Neural cell (in vitro differentiated cells): ENCODE data around the gene CENPW. TPM values are rescaled to one million over a fixed set of nuclear protein-coding genes. Genes with fewer than 3 reads are reported as not detected.

ENCODE experiments used
- H2AFZ ChIP-seq: fragments of 200-600, 300-800 bp; sonication (generic), shearing (Covaris generic); 2 replicates; pipeline ENCODE4 v1.6.0; 2014; ENCODE audit warnings: low read depth, mild to moderate bottlenecking, antibody characterized with exemption, low read length, moderate library complexity
- H3F3A ChIP-seq: fragments of 200-600 bp; shearing (Covaris generic); 2 replicates; pipeline ENCODE4 v1.6.1; 2016; ENCODE audit warnings: mild to moderate bottlenecking, moderate library complexity, mixed read lengths, antibody characterized with exemption, low read length; ENCODE audit not compliant: insufficient read depth, poor library complexity, severe bottlenecking
- H3K27ac ChIP-seq: fragments of 200-600, 300-800 bp; sonication (generic), shearing (Covaris generic); 2 replicates; pipeline ENCODE4 v1.5.1; 2014; ENCODE audit warnings: mild to moderate bottlenecking, low read length, moderate library complexity
- H3K27me3 ChIP-seq: fragments of 300-800, 200-600 bp; sonication (generic), shearing (Covaris generic); 2 replicates; pipeline ENCODE4 v1.6.0; 2014; ENCODE audit warnings: mild to moderate bottlenecking, low read depth, low read length, moderate library complexity; ENCODE audit not compliant: insufficient read depth
- H3K36me3 ChIP-seq: fragments of 300-800, 200-600 bp; sonication (generic), shearing (Covaris generic); 2 replicates; pipeline ENCODE4 v1.5.1; 2014; ENCODE audit warnings: mild to moderate bottlenecking, antibody characterized with exemption, low read length, moderate library complexity; ENCODE audit not compliant: insufficient read depth
- H3K4me2 ChIP-seq: fragments of 300-800, 200-600 bp; sonication (generic), shearing (Covaris generic); 2 replicates; pipeline ENCODE4 v1.6.0; 2014; ENCODE audit warnings: mild to moderate bottlenecking, low read length
- H3K4me3 ChIP-seq: fragments of 300-800, 200-600 bp; sonication (generic), shearing (Covaris generic); 2 replicates; pipeline ENCODE4 v1.5.1; 2014; ENCODE audit warnings: mild to moderate bottlenecking, low read length, moderate library complexity
- H3K79me2 ChIP-seq: fragments of 200-600 bp; shearing (Covaris generic); replicated peaks from 2 replicates; pipeline ENCODE4 v1.6.0; 2014; ENCODE audit warnings: mild to moderate bottlenecking, low read length, moderate library complexity; ENCODE audit not compliant: insufficient read depth
- H3K9ac ChIP-seq: fragments of 300-800, 200-600 bp; sonication (generic), shearing (Covaris generic); 2 replicates; pipeline ENCODE4 v1.6.1; 2016; ENCODE audit warnings: mild to moderate bottlenecking, low read length, mixed read lengths
- H3K9me2 ChIP-seq: fragments of 200-600 bp; shearing (Covaris generic); 2 replicates; pipeline ENCODE4 v1.6.1; 2016; ENCODE audit warnings: mild to moderate bottlenecking, low read length, mixed read lengths; ENCODE audit not compliant: insufficient read depth
- H3K9me3 ChIP-seq: fragments of 200-600, 300-800 bp; sonication (generic), shearing (Covaris generic); 2 replicates; pipeline ENCODE4 v1.6.1; 2016; ENCODE audit warnings: mild to moderate bottlenecking, mixed run types, low read length, moderate library complexity, mixed read lengths
- H4K20me1 ChIP-seq: fragments of 200-600 bp; shearing (Covaris generic); 2 replicates; pipeline ENCODE4 v1.6.1; 2016; ENCODE audit warnings: mild to moderate bottlenecking, mixed run types; ENCODE audit not compliant: insufficient read depth
- CTCF ChIP-seq: fragments of 450-650 bp; IDR thresholded peaks from 2 replicates; pipeline ENCODE4 v1.5.1; 2014; ENCODE audit warnings: antibody characterized with exemption, mild to moderate bottlenecking, moderate library complexity; ENCODE audit not compliant: poor library complexity, severe bottlenecking
- EP300 ChIP-seq: fragments of 450-650 bp; conservative IDR thresholded peaks from 2 replicates; pipeline ENCODE4 v1.6.1; 2014; ENCODE audit warnings: antibody characterized with exemption, mild to moderate bottlenecking, moderate library complexity; ENCODE audit not compliant: poor library complexity, severe bottlenecking
- EZH2 ChIP-seq: fragments of 200-600, 300-800 bp; shearing (Covaris generic), sonication (generic); IDR thresholded peaks from 2 replicates; pipeline ENCODE4 v1.6.1; 2014; ENCODE audit warnings: antibody characterized with exemption, low read length, borderline replicate concordance, mild to moderate bottlenecking; ENCODE audit not compliant: insufficient read depth, poor library complexity, severe bottlenecking
- MXI1 ChIP-seq: fragments of 450-650 bp; conservative IDR thresholded peaks from 2 replicates; pipeline ENCODE4 v1.6.1; 2014; ENCODE audit warnings: antibody characterized with exemption, mild to moderate bottlenecking; ENCODE audit not compliant: poor library complexity, severe bottlenecking
- POLR2AphosphoS5 ChIP-seq: IDR thresholded peaks from 2 replicates; pipeline ENCODE4 v1.6.1; 2012
- RAD21 ChIP-seq: fragments of 450-650 bp; conservative IDR thresholded peaks from 2 replicates; pipeline ENCODE4 v1.6.1; 2014; ENCODE audit warnings: antibody characterized with exemption, mild to moderate bottlenecking, moderate library complexity
- REST ChIP-seq: IDR thresholded peaks from 2 replicates; pipeline ENCODE4 v1.6.1; 2012; ENCODE audit warnings: borderline replicate concordance
- SMC3 ChIP-seq: fragments of 450-650 bp; conservative IDR thresholded peaks from 2 replicates; pipeline ENCODE4 v1.6.1; 2014; ENCODE audit warnings: antibody characterized with exemption, mild to moderate bottlenecking, moderate library complexity; ENCODE audit not compliant: poor library complexity
- TAF1 ChIP-seq: IDR thresholded peaks from 2 replicates; pipeline ENCODE4 v1.6.1; 2012; ENCODE audit warnings: low read depth
- polyA plus RNA-seq: library from polyadenylated mRNA; depleted of rRNA; stranded (reverse); fragments of >200 nt; gene quantifications from 2 replicates; pipeline ENCODE4 v1.2.3, GENCODE V29; 2014

Gene CENPW
- polyA plus RNA-seq, 1 donor from 2014 or later: 1.3 TPM

GRCh38 chr6:126300126-126300525 is 39.8 kb upstream of the CENPW start:
- H3K79me2 ChIP-seq: no peaks in the 10 kb centered on the region
- H3K36me3 ChIP-seq: no peaks in the 10 kb centered on the region
- no peaks in the 10 kb centered on the region for H3K9me3 ChIP-seq
- H3F3A ChIP-seq: no peaks in the 10 kb centered on the region
- H3K9me2 ChIP-seq: no peaks in the 10 kb centered on the region
- no peak overlapping the region for H3K9ac ChIP-seq
- H4K20me1 ChIP-seq: no peaks in the 10 kb centered on the region
- no peak for TF ChIP-seq TAF1
- no peak for TF ChIP-seq REST
- TF ChIP-seq SMC3: no peak
- no peak for TF ChIP-seq MXI1
- no peak for TF ChIP-seq POLR2AphosphoS5
- TF ChIP-seq CTCF: no peak
- TF ChIP-seq RAD21: no peak
- no peak for TF ChIP-seq EP300
- TF ChIP-seq EZH2: no peak
- H3K27ac ChIP-seq: no peak overlapping the region
- no peak overlapping the region for H2AFZ ChIP-seq
- no peak overlapping the region for H3K4me2 ChIP-seq
- H3K27me3 ChIP-seq: no peaks in the 10 kb centered on the region
- no peak overlapping the region for H3K4me3 ChIP-seq

GRCh38 chr6:126300735-126301134 is 39.2 kb upstream of the CENPW start:
- H4K20me1 ChIP-seq: no peaks in the 10 kb centered on the region
- H3K36me3 ChIP-seq: no peaks in the 10 kb centered on the region
- no peak overlapping the region for H3K4me3 ChIP-seq
- no peaks in the 10 kb centered on the region for H3K27me3 ChIP-seq
- no peak overlapping the region for H3K4me2 ChIP-seq
- H3F3A ChIP-seq: no peaks in the 10 kb centered on the region
- no peaks in the 10 kb centered on the region for H3K9me2 ChIP-seq
- no peaks in the 10 kb centered on the region for H3K9me3 ChIP-seq
- H2AFZ ChIP-seq: no peak overlapping the region
- no peaks in the 10 kb centered on the region for H3K79me2 ChIP-seq
- no peak overlapping the region for H3K9ac ChIP-seq
- TF ChIP-seq EP300 (no peak), SMC3 (no peak), POLR2AphosphoS5 (no peak), CTCF (no peak), MXI1 (no peak), REST (no peak), TAF1 (no peak), RAD21 (no peak), EZH2 (no peak)
- no peak overlapping the region for H3K27ac ChIP-seq
